GM12865 (cell line): ENCODE data around the gene GALNT18.

Experiments
- DNase-seq: peaks from one replicate; pipeline ENCODE4 v3.0.0; 2010; ENCODE audit warnings: low read depth
- H3K4me3 ChIP-seq: 2 replicates; pipeline ENCODE4 v1.5.1; 2011; ENCODE audit warnings: mild to moderate bottlenecking, low read depth, low read length, control low read depth
- TF ChIP-seq, protein P1 (sequence below): IDR thresholded peaks from 2 replicates; pipeline ENCODE4 v1.5.1; 2011; ENCODE audit warnings: low read length, control low read depth, low read depth, inconsistent platforms; ENCODE audit not compliant: insufficient read depth; ENCODE audit errors: missing control alignments

GALNT18 gene

DNA sequence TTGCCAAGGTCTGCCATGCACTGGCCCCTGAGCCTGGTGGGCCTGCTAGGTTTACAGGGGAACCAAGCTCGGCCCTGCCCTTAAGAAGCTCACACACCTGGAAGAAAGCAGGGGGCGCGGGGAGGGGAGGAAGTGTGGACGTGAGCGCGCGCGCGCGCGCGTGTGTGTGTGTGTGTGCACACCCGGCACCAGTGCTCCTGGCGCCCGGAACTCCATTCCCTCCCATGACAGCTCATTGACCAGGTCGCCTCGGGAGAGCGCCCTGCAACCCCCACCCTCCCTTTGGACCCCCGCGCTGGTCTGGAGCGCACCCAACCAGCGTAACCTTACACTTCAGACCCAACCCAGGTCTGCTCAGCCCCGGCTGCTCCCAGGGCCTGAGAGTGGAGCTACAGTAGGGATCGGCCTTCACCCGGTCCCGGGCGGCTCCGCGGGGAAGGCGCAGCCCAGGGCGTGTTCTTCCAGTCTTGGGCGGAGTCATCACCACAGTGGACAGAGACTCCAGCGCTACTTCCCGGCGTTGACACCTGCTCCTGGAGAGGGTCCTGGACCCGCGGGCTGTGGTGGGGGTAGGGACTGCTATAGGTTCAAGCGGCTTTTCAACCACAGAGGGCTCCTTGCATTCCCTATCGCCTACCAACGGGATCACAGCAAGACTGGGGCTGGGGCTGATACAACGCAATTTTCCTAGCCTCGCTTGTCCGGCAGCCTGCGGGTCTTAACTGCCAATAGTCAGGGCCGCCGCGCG, 1.5 kb downstream of the GALNT18 start:
- TF ChIP-seq, protein P1, sequence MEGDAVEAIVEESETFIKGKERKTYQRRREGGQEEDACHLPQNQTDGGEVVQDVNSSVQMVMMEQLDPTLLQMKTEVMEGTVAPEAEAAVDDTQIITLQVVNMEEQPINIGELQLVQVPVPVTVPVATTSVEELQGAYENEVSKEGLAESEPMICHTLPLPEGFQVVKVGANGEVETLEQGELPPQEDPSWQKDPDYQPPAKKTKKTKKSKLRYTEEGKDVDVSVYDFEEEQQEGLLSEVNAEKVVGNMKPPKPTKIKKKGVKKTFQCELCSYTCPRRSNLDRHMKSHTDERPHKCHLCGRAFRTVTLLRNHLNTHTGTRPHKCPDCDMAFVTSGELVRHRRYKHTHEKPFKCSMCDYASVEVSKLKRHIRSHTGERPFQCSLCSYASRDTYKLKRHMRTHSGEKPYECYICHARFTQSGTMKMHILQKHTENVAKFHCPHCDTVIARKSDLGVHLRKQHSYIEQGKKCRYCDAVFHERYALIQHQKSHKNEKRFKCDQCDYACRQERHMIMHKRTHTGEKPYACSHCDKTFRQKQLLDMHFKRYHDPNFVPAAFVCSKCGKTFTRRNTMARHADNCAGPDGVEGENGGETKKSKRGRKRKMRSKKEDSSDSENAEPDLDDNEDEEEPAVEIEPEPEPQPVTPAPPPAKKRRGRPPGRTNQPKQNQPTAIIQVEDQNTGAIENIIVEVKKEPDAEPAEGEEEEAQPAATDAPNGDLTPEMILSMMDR, result no peak
- DNase-seq, result peak; percentile 26
- H3K4me3 ChIP-seq, result peak overlapping the region; percentile 59

DNA sequence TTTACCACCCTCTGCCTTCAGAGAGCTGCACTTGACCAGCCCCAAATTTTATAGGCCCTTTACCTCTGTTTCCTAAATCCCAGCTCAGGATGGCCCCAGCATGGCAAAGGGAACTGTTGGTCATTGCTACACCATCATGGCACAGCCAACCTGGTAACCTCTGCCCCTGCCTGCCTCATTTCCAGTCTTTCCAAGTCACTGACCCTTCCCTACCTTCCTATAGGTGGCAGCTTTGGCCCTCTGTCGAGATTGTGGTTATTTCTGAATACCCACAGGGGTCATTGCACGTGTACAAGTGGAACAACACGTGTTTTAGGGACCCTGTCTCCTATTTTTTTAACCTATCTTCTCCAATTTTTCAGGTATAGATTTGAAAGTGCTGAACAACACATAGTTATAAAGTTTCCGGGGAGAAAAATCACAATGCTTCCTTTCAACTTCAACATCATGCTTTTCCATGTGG, 2.8 kb downstream of the GALNT18 start:
- no peak overlapping the region for H3K4me3 ChIP-seq
- DNase-seq, result no peak
- TF ChIP-seq, protein P1, result no peak

DNA sequence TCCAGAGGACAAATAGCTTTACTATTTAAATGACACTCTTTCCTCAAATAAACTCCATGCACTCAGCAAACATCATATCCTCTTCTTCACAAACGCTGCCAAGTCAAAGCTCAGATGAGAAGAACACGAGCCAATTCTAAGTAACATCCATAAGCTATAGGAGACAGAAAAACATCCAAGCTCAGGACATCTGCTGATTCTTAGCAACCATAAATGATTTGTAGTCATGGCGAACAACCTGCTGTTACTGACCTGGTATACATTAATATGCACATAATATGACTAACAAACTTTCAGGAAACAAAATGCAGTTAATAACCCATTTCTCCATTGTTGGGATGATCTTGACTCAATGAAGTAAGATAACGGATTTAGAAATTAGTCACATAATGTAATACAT, 6.7 kb downstream of the GALNT18 start:
- TF ChIP-seq, protein P1, result no peak
- no peak overlapping the region for H3K4me3 ChIP-seq
- no peak for DNase-seq

DNA sequence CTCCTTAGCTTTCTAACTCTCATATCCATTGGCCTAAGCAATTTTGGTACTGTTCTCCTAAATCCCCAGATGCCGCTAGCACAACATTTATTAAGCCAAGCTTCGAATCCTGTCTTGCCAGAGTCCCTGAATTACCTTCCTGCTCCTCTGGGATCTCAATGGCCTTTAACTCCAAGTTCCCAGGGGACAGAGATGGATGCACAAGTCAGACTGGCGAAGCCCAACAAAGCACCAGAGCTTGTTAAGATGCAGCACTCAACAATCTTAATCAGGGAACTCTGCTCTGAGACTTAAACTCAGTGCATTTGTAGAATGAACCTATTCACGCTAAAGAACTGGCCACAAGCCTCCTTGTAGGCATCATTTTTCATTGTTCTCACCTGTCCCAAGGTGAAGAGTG, 9.4 kb downstream of the GALNT18 start:
- TF ChIP-seq, protein P1, result no peak
- H3K4me3 ChIP-seq, result no peak overlapping the region
- no peak for DNase-seq

DNA sequence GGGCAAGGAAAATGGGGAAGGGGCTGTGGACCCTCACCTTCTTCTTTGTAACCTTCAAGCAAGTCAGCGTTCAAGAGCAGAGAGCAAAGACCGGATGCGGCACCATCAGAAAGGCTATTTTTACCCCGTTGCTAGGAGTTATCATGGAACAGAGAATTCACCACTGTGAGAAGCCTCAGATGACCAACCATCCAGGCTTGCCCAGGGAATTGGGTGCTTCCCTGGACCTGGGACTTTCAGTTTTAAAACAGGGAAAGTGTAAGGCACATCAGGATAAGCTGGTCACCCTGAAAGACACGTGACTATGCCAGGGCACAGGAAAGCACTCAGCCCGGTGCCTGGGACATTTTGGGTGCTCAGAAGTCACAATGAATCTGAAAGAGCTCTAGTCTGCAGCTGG, 10.4 kb downstream of the GALNT18 start:
- TF ChIP-seq, protein P1, result no peak
- DNase-seq, result no peak
- no peak overlapping the region for H3K4me3 ChIP-seq

DNA sequence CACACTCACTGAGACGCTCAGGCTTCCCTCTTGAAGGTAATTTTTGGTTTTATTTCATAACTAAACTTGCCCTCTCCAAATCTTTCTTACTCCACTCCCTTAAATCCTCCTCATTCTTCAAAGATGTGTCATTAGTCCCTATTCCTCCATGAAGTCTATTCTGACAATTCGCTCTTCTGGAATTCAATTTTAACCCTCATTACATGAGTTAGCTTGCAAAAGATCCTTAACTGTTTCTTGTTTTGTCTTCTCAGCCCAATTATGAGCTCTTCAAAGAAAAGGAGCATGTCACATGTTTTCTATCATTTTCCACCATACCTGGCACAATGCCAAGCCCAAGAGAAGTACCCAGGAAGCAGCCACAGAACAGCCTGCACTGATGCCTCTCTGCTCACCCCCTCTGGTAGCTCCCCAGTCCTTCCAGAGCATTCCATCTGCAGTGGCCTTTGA, 13.0 kb downstream of the GALNT18 start:
- no peak for DNase-seq
- H3K4me3 ChIP-seq, result no peak overlapping the region
- TF ChIP-seq, protein P1, result no peak

DNA sequence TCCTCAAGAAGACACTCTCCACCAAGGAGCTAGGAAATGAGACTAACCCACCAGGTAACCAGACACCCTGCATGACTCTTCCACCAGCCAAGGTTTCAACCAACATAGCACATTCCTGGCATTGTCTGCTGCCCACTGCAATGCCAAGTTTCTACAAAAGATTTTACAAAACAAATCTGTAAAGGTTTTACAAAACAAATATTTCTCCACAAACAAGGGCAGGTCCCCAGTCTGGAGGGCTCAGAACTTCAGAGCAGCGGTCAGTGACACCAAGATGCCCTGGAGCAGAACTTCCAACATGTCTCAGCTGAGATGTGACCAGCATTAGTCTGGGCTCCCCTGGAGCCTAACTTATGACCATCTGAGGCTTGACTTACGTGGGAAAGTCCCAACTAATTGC, 14.0 kb downstream of the GALNT18 start:
- H3K4me3 ChIP-seq, result no peak overlapping the region
- DNase-seq, result no peak
- TF ChIP-seq, protein P1, result no peak
